Left lobe of liver (tissue), 2 donors: Measurements from ENCODE around the gene ZIM2. TPM values are rescaled to one million over a fixed set of nuclear protein-coding genes. Genes with fewer than 3 reads are reported as not detected.

Experiments
- ATAC-seq: fragments of 200-7000 bp; cut with Tn5 transposase; one replicate; pipeline ENCODE4 v1.9.1; 2020; ENCODE audit warnings: mild to moderate bottlenecking, moderate library complexity
- DNase-seq: peaks from one replicate; pipeline ENCODE4 v3.0.0-alpha.2; 2020; ENCODE audit warnings: low spot score
- total RNA-seq: library from RNA; stranded (reverse); gene quantifications from one replicate; pipeline ENCODE4 v1.2.1, GENCODE V29; 2021
- donor health status: DM: no; HTN: no; CAD: no; lungs with moderate emphysema.
- donor health status: DM: no; HTN: yes; CAD: no.

The ZIM2 gene
- total RNA-seq, 1 donor from 2014 or later = not detected

GRCh38 chr19:56811480-56811879, 29.0 kb downstream of the ZIM2 start:
- ATAC-seq = no peak
- no peak for DNase-seq

- ATAC-seq (no peak), DNase-seq (no peak)
These were observed 30.3 kb downstream of the ZIM2 start for GRCh38 chr19:56810260-56810659.

GRCh38 chr19:56808717-56809392, 31.7 kb downstream of the ZIM2 start:
- ATAC-seq = no peak

GRCh38 chr19:56806639-56807038, 33.9 kb downstream of the ZIM2 start:
- ATAC-seq (no peak), DNase-seq (no peak)

More at GRCh38 chr19:56808717-56809392, 31.7 kb downstream of the ZIM2 start:
- DNase-seq = no peak

GRCh38 chr19:56778351-56778750, 62.2 kb downstream of the ZIM2 start:
- DNase-seq = no peak
- no peak for ATAC-seq

- DNase-seq (no peak), ATAC-seq (no peak)
These were observed 70.9 kb downstream of the ZIM2 start for GRCh38 chr19:56769650-56770049.

GRCh38 chr19:56765137-56765536, 75.4 kb downstream of the ZIM2 start:
- peak; percentile 74 for ATAC-seq
- DNase-seq = peak; percentile 53

- no peak for ATAC-seq
- no peak for DNase-seq
These were observed 76.3 kb downstream of the ZIM2 start for GRCh38 chr19:56764196-56764695.

GRCh38 chr19:56760842-56761241, 79.7 kb downstream of the ZIM2 start:
- ATAC-seq (no peak), DNase-seq (no peak)

GRCh38 chr19:56759531-56759930, 81.0 kb downstream of the ZIM2 start:
- DNase-seq = no peak
- ATAC-seq = no peak

GRCh38 chr19:56751078-56751489, 89.4 kb downstream of the ZIM2 start:
- DNase-seq = no peak
- ATAC-seq = no peak

- no peak for ATAC-seq
- DNase-seq = no peak
These were observed 89.9 kb downstream of the ZIM2 start for GRCh38 chr19:56750658-56751057.

GRCh38 chr19:56748378-56748777, 92.1 kb downstream of the ZIM2 start:
- no peak for DNase-seq

GRCh38 chr19:56746367-56746766, 94.2 kb downstream of the ZIM2 start:
- DNase-seq (no peak), ATAC-seq (no peak)

More at GRCh38 chr19:56748378-56748777, 92.1 kb downstream of the ZIM2 start:
- peak; percentile 69 for ATAC-seq

GRCh38 chr19:56740501-56740900, 100.0 kb downstream of the ZIM2 start:
- no peak for DNase-seq
- no peak for ATAC-seq

- ATAC-seq (no peak), DNase-seq (no peak)
These were observed 104.0 kb downstream of the ZIM2 start for GRCh38 chr19:56736571-56736970.

GRCh38 chr19:56732976-56733375, 107.5 kb downstream of the ZIM2 start:
- no peak for ATAC-seq
- DNase-seq = no peak

- DNase-seq = no peak
- no peak for ATAC-seq
These were observed 112.8 kb downstream of the ZIM2 start for GRCh38 chr19:56727677-56728076.

- DNase-seq = no peak
- ATAC-seq = no peak
These were observed 114.6 kb downstream of the ZIM2 start for GRCh38 chr19:56725829-56726424.
